HCT116 (cell line): ENCODE data around the gene POLD2. TPM values are rescaled to one million over a fixed set of nuclear protein-coding genes. Genes with fewer than 3 reads are reported as not detected.

Source experiments
- ATAC-seq: fragments of 200-7000 bp; cut with Tn5 transposase; 2 replicates; pipeline ENCODE4 v1.9.1; 2020; ENCODE audit warnings: mild to moderate bottlenecking, moderate library complexity
- BruUV-seq: library from RNA; stranded (reverse); fragments of 400-500 nt; replicated peaks from 2 replicates; lab custom pipeline; 2021; lab: Mats Ljungman, UMichigan
- CTCF ChIA-PET: fragments of 300-600 bp; sonication (Branson Sonifier 250); formaldehyde crosslinking; loops from one replicate; lab custom pipeline; 2021; ENCODE audit warnings: antibody characterized with exemption; lab: Charles Lee
- POLR2A ChIA-PET: fragments of 300-600, 350-600 bp; sonication (Branson Sonifier 250); formaldehyde crosslinking; loops from one replicate; lab custom pipeline; 2021; ENCODE audit warnings: antibody characterized with exemption; lab: Charles Lee
- RAD21 ChIA-PET, 2 experiments: fragments of 300-600 bp; sonication (Branson Sonifier 250); formaldehyde crosslinking; loops; one replicate each; lab custom pipeline; 2023; ENCODE audit warnings: low total read pairs in 2 of 2; ENCODE audit not compliant: uncharacterized antibody in 2 of 2, unreplicated experiment in 2 of 2, low non-redundant PET in 1 of 2; lab: Charles Lee
- DNase-seq: peaks from one replicate; pipeline ENCODE4 v3.0.0-alpha.2; 2010; ENCODE audit warnings: low read depth, low spot score
- H2AFZ ChIP-seq: fragments of 200-600 bp; shearing (Covaris generic), sonication (generic); 2 replicates; pipeline ENCODE4 v1.6.1; 2017; ENCODE audit warnings: low read depth, mixed run types, mixed read lengths, antibody characterized with exemption, low read length; ENCODE audit not compliant: poor library complexity, severe bottlenecking
- H3K27ac ChIP-seq: 2 replicates; pipeline ENCODE4 v1.5.1; 2012; ENCODE audit warnings: low read depth, low read length
- H3K27me3 ChIP-seq: fragments of 200-600 bp; sonication (generic); 2 replicates; pipeline ENCODE4 v1.6.1; 2016; ENCODE audit warnings: mixed run types, low read length, mixed read lengths; ENCODE audit not compliant: insufficient read depth
- H3K36me3 ChIP-seq, 2 experiments: fragments of 200-500 bp in 1 of 2; fragments of 200-600 bp in 1 of 2; sonication (Bioruptor generic) in 1 of 2; sonication (generic) in 1 of 2; 2 replicates each; pipeline versions ENCODE4 v1.5.1 to v1.6.1; 2014 to 2016; ENCODE audit warnings: low read length in 2 of 2, inconsistent platforms in 1 of 2, mixed read lengths in 1 of 2, mixed run types in 1 of 2; ENCODE audit not compliant: insufficient read depth in 2 of 2, control insufficient read depth in 1 of 2
- H3K4me1 ChIP-seq, 2 experiments: fragments of 200-600 bp in 1 of 2; sonication (generic) in 1 of 2; 2 replicates each; pipeline versions ENCODE4 v1.5.1 to v1.6.1; 2012 to 2017; ENCODE audit warnings: low read length in 2 of 2, inconsistent platforms in 1 of 2, mild to moderate bottlenecking in 1 of 2, mixed read lengths in 1 of 2, mixed run types in 1 of 2, moderate library complexity in 1 of 2; ENCODE audit not compliant: insufficient read depth in 2 of 2, control insufficient read depth in 1 of 2
- H3K4me2 ChIP-seq: fragments of 200-600 bp; sonication (generic); 2 replicates; pipeline ENCODE4 v1.6.1; 2017; ENCODE audit warnings: mixed run types, low read length, mixed read lengths
- H3K4me3 ChIP-seq, 2 experiments: fragments of 200-600 bp in 1 of 2; sonication (generic) in 1 of 2; replicated peaks in 1 of 2; 2 replicates each; pipeline ENCODE4 v1.5.1; 2011 to 2016; ENCODE audit warnings: low read length in 2 of 2, control low read depth in 1 of 2, low read depth in 1 of 2, mild to moderate bottlenecking in 1 of 2, mixed read lengths in 1 of 2, mixed run types in 1 of 2
- H3K79me2 ChIP-seq: fragments of 200-600 bp; sonication (generic); 2 replicates; pipeline ENCODE4 v1.6.1; 2017; ENCODE audit warnings: mild to moderate bottlenecking, mixed run types, low read length, moderate library complexity, mixed read lengths; ENCODE audit not compliant: insufficient read depth
- H3K9ac ChIP-seq: fragments of 200-600 bp; sonication (generic); 2 replicates; pipeline ENCODE4 v1.6.1; 2016; ENCODE audit warnings: low read length, mixed read lengths
- H3K9me2 ChIP-seq: fragments of 200-600 bp; sonication (generic), shearing (Covaris generic); 2 replicates; pipeline ENCODE4 v1.6.1; 2017; ENCODE audit warnings: mixed run types, mild to moderate bottlenecking, moderate library complexity; ENCODE audit not compliant: insufficient read depth
- H3K9me3 ChIP-seq, 2 experiments: fragments of 200-500 bp in 1 of 2; fragments of 200-600 bp in 1 of 2; sonication (Bioruptor generic) in 1 of 2; sonication (generic) in 1 of 2; 2 replicates each; pipeline ENCODE4 v1.6.1; 2014 to 2017; ENCODE audit warnings: low read length in 2 of 2, mixed read lengths in 2 of 2, inconsistent platforms in 1 of 2, low read depth in 1 of 2, mild to moderate bottlenecking in 1 of 2, mixed run types in 1 of 2, moderate library complexity in 1 of 2; ENCODE audit not compliant: control insufficient read depth in 1 of 2, insufficient read depth in 1 of 2
- H4K20me1 ChIP-seq: fragments of 200-600 bp; sonication (generic), shearing (Covaris generic); 2 replicates; pipeline ENCODE4 v1.6.1; 2017; ENCODE audit warnings: mixed run types, mild to moderate bottlenecking, moderate library complexity; ENCODE audit not compliant: insufficient read depth
- ATF3 ChIP-seq: IDR thresholded peaks from 2 replicates; pipeline ENCODE4 v1.6.1; 2012
- CEBPB ChIP-seq: IDR thresholded peaks from 2 replicates; pipeline ENCODE4 v1.6.1; 2012; ENCODE audit warnings: low read depth
- EGR1 ChIP-seq: IDR thresholded peaks from 2 replicates; pipeline ENCODE4 v1.6.1; 2012; ENCODE audit warnings: low read depth
- ELF1 ChIP-seq: IDR thresholded peaks from 2 replicates; pipeline ENCODE4 v1.6.1; 2012; ENCODE audit warnings: low read depth, borderline replicate concordance
- EZH2 ChIP-seq: fragments of 200-600 bp; sonication (generic); IDR thresholded peaks from 2 replicates; pipeline ENCODE4 v1.6.1; 2017; ENCODE audit warnings: antibody characterized with exemption, mixed run types
- EZH2phosphoT487 ChIP-seq: fragments of 200-600 bp; IDR thresholded peaks from 2 replicates; pipeline ENCODE4 v1.6.1; 2018; ENCODE audit warnings: antibody characterized with exemption, borderline replicate concordance
- POLR2AphosphoS5 ChIP-seq: IDR thresholded peaks from 2 replicates; pipeline ENCODE4 v1.6.1; 2011; ENCODE audit warnings: mild to moderate bottlenecking, low read depth, low read length, moderate library complexity
- RAD21 ChIP-seq: IDR thresholded peaks from 2 replicates; pipeline ENCODE4 v1.6.1; 2012; ENCODE audit warnings: low read depth, mild to moderate bottlenecking
- SIN3A ChIP-seq: IDR thresholded peaks from 2 replicates; pipeline ENCODE4 v1.6.1; 2012; ENCODE audit warnings: low read depth
- SP1 ChIP-seq: IDR thresholded peaks from 2 replicates; pipeline ENCODE4 v1.6.1; 2012; ENCODE audit warnings: low read depth
- SRF ChIP-seq: IDR thresholded peaks from 2 replicates; pipeline ENCODE4 v1.6.1; 2012; ENCODE audit warnings: low read depth
- TCF7L2 ChIP-seq: IDR thresholded peaks from 2 replicates; pipeline ENCODE4 v1.7.0; 2011; ENCODE audit warnings: borderline replicate concordance, inconsistent platforms; ENCODE audit not compliant: insufficient read depth, insufficient read length; ENCODE audit errors: extremely low read depth
- ZFX ChIP-seq: fragments of 450-650 bp; IDR thresholded peaks from 2 replicates; pipeline ENCODE4 v1.6.1; 2017
- ZNF274 ChIP-seq: fragments of 200-500 bp; sonication (Bioruptor generic); IDR thresholded peaks from 2 replicates; pipeline ENCODE4 v1.6.1; 2014; ENCODE audit warnings: mild to moderate bottlenecking, low read depth, low read length, inconsistent platforms
- intact Hi-C: fragments of 100-400 bp; cut with micrococcal nuclease; formaldehyde crosslinking; loops from 2 replicates; pipeline ENCODE4 v1.10.0; 2022
- total RNA-seq: library from RNA; stranded (reverse); gene quantifications from one replicate; pipeline ENCODE4 v1.2.1, GENCODE V29; 2021; ENCODE audit not compliant: unreplicated experiment

POLD2 gene
- total RNA-seq, 1 experiment from 2014 or later: 237 TPM

- Histone ChIP-seq H3K27me3 (no peaks in the 10 kb centered on the region), H3K9me3 (no peaks in the 10 kb centered on the region), H3K27ac (peak overlapping the region; percentile 99), H3K4me1 (peaks cover 12 to 22% of the 10 kb centered on the region in 2 experiments; a peak in 3 of 4 replicates), H3K36me3 (peaks cover 17 to 27% of the 10 kb centered on the region in 2 experiments; a peak in 3 of 4 replicates), H3K4me2 (peak overlapping the region; percentile 83), H3K79me2 (peaks cover 14% of the 10 kb centered on the region), H3K9me2 (no peaks in the 10 kb centered on the region), H3K9ac (peak overlapping the region; percentile 94), H4K20me1 (no peaks in the 10 kb centered on the region), H2AFZ (no peak overlapping the region), H3K4me3 (peak overlapping the region; percentile 56 to 96)
- ChIA-PET RAD21 (no interaction called here), POLR2A (interaction anchor here (0.9 to 1.2 kb wide), 3 partner anchors 15 to 115 kb away, joined by 3 to 6 read pairs (median 5); partner anchors contain the start of genes DBNL and PGAM2), CTCF (interaction anchor here (1.4 kb wide), 1 partner anchor 8 kb away, joined by 8 read pairs; no protein-coding TSS in a partner anchor)
- TF ChIP-seq EGR1: no peak
- intact Hi-C loops: loop anchor here (5.0 kb wide), 2 partner anchors 42 to 227 kb away; partner anchors contain the start of gene POLD2
- no peak for DNase-seq
- no peak for ATAC-seq
- no TSS peak for BruUV-seq
These were observed 42.6 kb downstream of the POLD2 start for GRCh38 chr7:44080686-44081265.

DNA sequence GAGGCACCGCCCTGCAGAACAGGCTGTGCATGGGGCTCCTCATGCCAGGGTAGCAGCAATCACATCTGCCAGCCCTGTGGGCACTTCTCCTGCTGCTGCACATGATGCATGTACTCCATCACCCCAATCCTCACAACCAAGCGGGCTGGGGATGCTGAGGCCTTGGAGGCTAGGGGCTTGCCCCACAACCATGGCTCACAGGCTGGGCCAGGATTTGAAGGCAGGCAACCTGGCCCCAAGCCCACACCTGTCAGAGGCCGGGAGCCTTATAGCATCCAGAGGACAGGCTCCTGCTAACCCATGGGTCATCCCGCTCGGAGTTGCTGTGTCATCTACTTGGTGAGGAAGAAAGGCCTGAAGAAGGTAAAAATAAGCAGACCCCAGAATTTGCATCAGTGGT is 43.2 kb downstream of the POLD2 start:
- Histone ChIP-seq H3K27me3 (no peaks in the 10 kb centered on the region), H3K9me2 (no peaks in the 10 kb centered on the region), H3K4me1 (peaks cover 12 to 18% of the 10 kb centered on the region in 2 experiments; a peak in 3 of 4 replicates), H3K4me2 (no peak overlapping the region), H4K20me1 (no peaks in the 10 kb centered on the region), H3K9ac (no peak overlapping the region), H3K79me2 (peaks cover 14% of the 10 kb centered on the region), H3K27ac (no peak overlapping the region; the same call in 1 of the 2 replicates), H3K4me3 (no peak overlapping the region), H3K36me3 (peaks cover 17 to 27% of the 10 kb centered on the region in 2 experiments; a peak in 3 of 4 replicates), H2AFZ (no peak overlapping the region), H3K9me3 (no peaks in the 10 kb centered on the region)
- TF ChIP-seq SP1 (no peak), POLR2AphosphoS5 (no peak), ZNF274 (no peak), SIN3A (no peak), ZFX (no peak), EGR1 (no peak), RAD21 (no peak), CEBPB (no peak), TCF7L2 (no peak), ATF3 (no peak), EZH2 (no peak), ELF1 (no peak), EZH2phosphoT487 (no peak), SRF (no peak)
- ATAC-seq (no peak), DNase-seq (no peak)
- ChIA-PET CTCF (no interaction called here), RAD21 (no interaction called here), POLR2A (interaction anchor here (0.6 kb wide), 1 partner anchor 11 kb away, joined by 3 read pairs; no protein-coding TSS in a partner anchor)
- intact Hi-C loops: loop anchor here (5.0 kb wide), 2 partner anchors 42 to 227 kb away; partner anchors contain the start of gene POLD2
- BruUV-seq: no TSS peak
